Measurements from ENCODE around the gene ARID4B. TPM values are rescaled to one million over a fixed set of nuclear protein-coding genes. Genes with fewer than 3 reads are reported as not detected.
"Not testable (repeated sequence)": the region's sequence is repeated elsewhere in the genome, so short reads cannot be mapped to it uniquely, and the experiment has no call there.

Gene ARID4B
- total RNA-seq, 4 donors from 2014 or later: 26.7 to 49.2 (median 39.1) TPM

DNA sequence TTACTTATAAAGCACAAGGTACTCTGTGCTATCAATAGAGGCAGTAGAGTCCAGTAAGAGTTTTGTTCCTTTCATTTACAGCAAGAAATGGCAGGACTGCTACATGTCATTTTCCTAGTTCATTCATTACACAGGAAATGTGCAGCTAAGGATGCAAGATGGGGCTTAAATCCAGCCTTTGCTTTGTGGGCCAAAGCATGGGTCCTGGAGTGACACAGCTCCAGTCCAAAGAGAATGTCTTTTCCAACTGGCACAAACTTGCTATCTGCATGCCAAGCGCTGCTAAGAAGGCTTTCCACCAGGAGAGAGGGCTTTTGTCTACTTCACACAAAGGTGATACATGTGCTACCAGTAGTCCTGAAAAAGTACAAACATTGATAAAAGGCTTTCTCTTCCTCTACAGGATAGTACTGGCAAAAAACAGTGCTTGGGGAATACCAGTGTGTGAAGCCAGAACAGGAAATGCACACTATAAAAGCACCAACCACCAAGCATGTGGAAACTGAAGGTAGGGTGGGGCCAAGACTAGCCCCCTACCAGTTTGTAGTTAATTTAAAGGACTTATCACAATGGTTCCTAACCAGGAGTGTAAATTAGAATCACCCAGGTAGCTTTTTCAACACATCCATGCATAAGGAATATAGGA is 68.7 kb downstream of the ARID4B start:
- TF ChIP-seq CTCF (IDR thresholded peaks at IDR 0.05): no peak
- no peak for TF ChIP-seq POLR2AphosphoS5 (IDR thresholded peaks at IDR 0.05)
- TF ChIP-seq EP300 (IDR thresholded peaks at IDR 0.05): no peak
- TF ChIP-seq POLR2A (IDR thresholded peaks at IDR 0.05): no peak
- H3K36me3 ChIP-seq: peaks cover 0 to 8% of the 10 kb centered on the region in 2 donors
- no peak overlapping the region for H3K4me3 ChIP-seq
- H3K27ac ChIP-seq: no peak overlapping the region
- H3K9me3 ChIP-seq: no peaks in the 10 kb centered on the region
- 80% methylated on average over 1 of the region's 1 CpG; no CpG with 5 or more reads in 1 of the 2 donors for WGBS, 2 donors (ENCODE audit: low coverage in 1 of 2)
- peaks cover 0 to 46% (median 0%) of the 10 kb centered on the region in 3 donors for H3K4me1 ChIP-seq
- no peaks in the 10 kb centered on the region for H3K27me3 ChIP-seq
- no peak for ATAC-seq

- ATAC-seq, H3K9me3 ChIP-seq, H3K27me3 ChIP-seq, H3K36me3 ChIP-seq, H3K4me3 ChIP-seq, H3K27ac ChIP-seq: not testable (repeated sequence)
- 79 to 83% methylated on average over 4 of the region's 6 CpGs for WGBS, 2 donors (ENCODE audit: low coverage in 1 of 2)
- peaks cover 0 to 56% (median 0%) of the 10 kb centered on the region in 3 donors for H3K4me1 ChIP-seq
Observed at GRCh38 chr1:235258068-235258467, 69.9 kb downstream of the ARID4B start.

DNA sequence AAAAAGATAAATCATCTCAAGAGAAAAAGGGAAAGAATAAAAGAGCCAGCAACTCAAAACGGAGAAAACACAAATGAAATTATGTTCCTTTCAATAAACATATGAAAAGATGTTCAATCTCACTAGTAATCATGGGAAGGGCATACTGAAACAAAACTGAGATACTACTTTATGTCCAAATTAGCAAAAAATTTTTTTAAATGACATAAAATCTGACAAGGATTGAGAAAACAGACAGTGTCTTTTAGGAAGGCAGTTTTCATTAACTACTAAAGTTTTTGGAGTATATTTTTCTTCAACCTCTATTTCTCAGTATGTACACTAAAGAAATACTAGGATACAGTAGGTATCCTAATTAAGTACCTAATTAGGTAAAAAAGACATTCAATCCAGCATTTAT is 73.3 kb downstream of the ARID4B start:
- no peak overlapping the region for H3K4me3 ChIP-seq
- no peak overlapping the region for H3K27ac ChIP-seq
- H3K27me3 ChIP-seq: no peaks in the 10 kb centered on the region
- H3K9me3 ChIP-seq: no peaks in the 10 kb centered on the region
- no peak for TF ChIP-seq POLR2AphosphoS5 (IDR thresholded peaks at IDR 0.05)
- no peak for TF ChIP-seq CTCF (IDR thresholded peaks at IDR 0.05)
- TF ChIP-seq POLR2A (IDR thresholded peaks at IDR 0.05): no peak
- no peak for TF ChIP-seq EP300 (IDR thresholded peaks at IDR 0.05)
- 59 to 88% methylated on average over 1 of the region's 1 CpG for WGBS, 2 donors (ENCODE audit: low coverage in 1 of 2)
- peaks cover 0 to 8% of the 10 kb centered on the region in 2 donors for H3K36me3 ChIP-seq
- peaks cover 0 to 41% (median 3%) of the 10 kb centered on the region in 3 donors for H3K4me1 ChIP-seq
- ATAC-seq: no peak

DNA sequence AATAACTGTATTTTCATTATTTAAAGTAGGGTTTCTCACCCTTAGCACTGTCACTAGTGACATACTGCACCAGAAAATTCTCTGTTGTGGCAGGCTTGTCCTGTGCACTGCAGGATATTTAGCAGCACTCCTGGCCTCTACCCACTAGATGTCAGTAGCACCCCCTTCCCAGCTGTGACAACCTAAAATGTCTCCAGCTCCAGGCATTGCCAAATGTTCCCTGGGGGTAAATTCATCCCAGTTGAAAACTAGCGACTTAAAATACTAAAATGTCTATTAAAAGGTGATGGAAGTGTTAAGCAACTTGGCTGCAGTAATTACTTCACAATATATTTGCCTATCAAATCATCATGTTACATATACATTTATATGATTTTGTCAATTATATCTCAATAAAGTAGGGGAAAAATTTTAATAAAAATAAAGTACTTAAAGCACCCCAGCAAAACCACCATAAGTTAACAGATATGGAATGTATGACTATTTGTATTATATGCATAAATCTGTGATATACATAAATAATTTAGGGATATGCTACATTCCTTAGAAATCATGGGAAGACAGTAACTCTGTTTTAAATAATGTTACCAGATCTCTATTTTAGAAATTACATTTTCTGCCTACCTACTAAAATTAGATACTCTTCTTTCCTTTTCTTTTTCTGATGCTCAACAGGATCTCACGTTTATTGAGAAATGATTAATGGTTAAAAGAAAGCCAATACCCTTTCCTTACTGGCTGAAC is 74.6 kb downstream of the ARID4B start:
- H3K27ac ChIP-seq: no peak overlapping the region
- peaks cover 0 to 12% of the 10 kb centered on the region in 2 donors for H3K36me3 ChIP-seq
- no peak overlapping the region for H3K4me3 ChIP-seq
- H3K27me3 ChIP-seq: no peaks in the 10 kb centered on the region
- H3K4me1 ChIP-seq: peaks cover 0 to 27% (median 3%) of the 10 kb centered on the region in 3 donors
- TF ChIP-seq CTCF (IDR thresholded peaks at IDR 0.05) (peak; percentile 70 to 89 (median 74)), POLR2AphosphoS5 (IDR thresholded peaks at IDR 0.05) (peak; percentile 51), EP300 (IDR thresholded peaks at IDR 0.05) (no peak)
- H3K9me3 ChIP-seq: no peaks in the 10 kb centered on the region
- 5 to 6% methylated on average over 2 of the region's 2 CpGs for WGBS, 2 donors (ENCODE audit: low coverage in 1 of 2)
- ATAC-seq: peak; percentile 81

DNA sequence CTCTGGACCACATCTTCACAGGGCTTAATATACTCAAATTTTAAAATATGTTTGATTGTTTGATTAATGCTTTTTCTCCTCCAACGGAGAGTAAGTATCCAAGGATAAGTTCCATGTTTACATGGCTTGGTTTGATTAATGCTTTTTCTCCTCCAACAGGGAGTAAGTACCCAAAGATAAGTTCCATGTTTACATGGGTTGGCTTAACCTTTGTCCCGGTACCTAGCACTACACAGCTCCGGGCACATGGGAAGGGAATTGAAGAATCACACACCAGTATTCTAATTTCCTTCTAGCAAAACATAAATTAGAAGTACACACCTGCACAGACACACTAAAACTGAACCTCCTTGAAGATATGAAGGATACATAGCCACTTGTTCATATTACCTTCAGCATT is 77.5 kb downstream of the ARID4B start:
- H3K9me3 ChIP-seq: no peaks in the 10 kb centered on the region
- H3K36me3 ChIP-seq: peaks cover 0 to 18% of the 10 kb centered on the region in 2 donors
- no peak overlapping the region for H3K4me3 ChIP-seq
- H3K4me1 ChIP-seq: peaks cover 0 to 26% (median 3%) of the 10 kb centered on the region in 3 donors
- WGBS, 2 donors (ENCODE audit: low coverage in 1 of 2): 20 to 36% methylated on average over 2 to 3 of the region's 3 CpGs
- ATAC-seq: no peak
- TF ChIP-seq EP300 (IDR thresholded peaks at IDR 0.05) (no peak), POLR2A (IDR thresholded peaks at IDR 0.05) (no peak), POLR2AphosphoS5 (IDR thresholded peaks at IDR 0.05) (no peak), CTCF (IDR thresholded peaks at IDR 0.05) (no peak)
- no peak overlapping the region for H3K27ac ChIP-seq
- H3K27me3 ChIP-seq: no peaks in the 10 kb centered on the region

Data from gastroesophageal sphincter (tissue), 4 donors.